ENCODE data around the gene HELQ. TPM values are rescaled to one million over a fixed set of nuclear protein-coding genes. Genes with fewer than 3 reads are reported as not detected.
"Not testable (repeated sequence)": the region's sequence is repeated elsewhere in the genome, so short reads cannot be mapped to it uniquely, and the experiment has no call there.

The HELQ gene
- total RNA-seq = 11.6 and 16.8 TPM in 2 replicates

DNA sequence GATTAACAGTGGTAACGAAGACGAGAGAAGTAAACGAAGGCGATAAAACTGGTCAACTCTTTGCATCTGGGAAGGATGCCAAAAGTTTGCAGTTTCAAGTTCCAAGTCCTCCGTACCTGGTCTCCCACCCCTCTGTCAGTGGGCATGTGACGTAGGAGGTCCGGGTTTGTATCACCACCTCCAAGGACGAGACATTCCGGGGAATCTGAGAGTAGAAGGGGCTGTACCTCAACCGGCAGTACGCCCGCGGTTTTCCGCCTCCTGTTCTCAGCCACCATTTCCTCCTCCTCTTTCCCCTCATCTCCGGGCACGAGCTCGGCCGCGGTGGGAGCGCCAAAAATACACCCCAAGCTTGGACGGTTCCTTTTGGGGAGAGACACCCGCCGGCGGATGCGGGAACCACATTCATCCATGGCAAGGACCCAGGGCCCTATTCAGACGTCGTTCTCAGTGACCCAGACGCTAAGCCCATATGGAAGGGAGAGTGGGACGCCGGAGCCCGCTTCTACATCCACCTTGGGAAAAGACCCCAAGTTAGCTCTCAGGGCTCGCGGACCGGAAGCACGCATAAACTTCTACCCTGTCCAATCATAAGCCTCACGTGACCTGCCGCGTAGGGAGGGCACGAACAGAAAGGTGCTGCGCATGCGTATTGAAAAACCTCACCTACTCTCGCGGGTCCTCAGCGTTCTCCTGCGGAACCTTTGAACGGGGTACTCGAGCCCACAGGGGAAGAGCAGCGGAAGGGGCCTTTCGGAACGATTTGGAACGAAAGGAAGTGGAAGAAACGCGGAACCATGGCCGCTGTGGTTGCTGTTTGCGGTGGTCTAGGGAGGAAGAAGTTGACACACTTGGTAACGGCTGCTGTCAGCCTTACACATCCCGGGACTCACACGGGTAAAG is at the start of gene HELQ, which contains the start of gene MRPS18C:
HELQ (minus strand) TSS at position 543 of the 903 bp plus-strand sequence; CDS start at position 413, 130 bp downstream.
MRPS18C (plus strand) TSS at position 778 of the 903 bp plus-strand sequence; CDS start at position 798, 20 bp downstream.
- H3K4me3 ChIP-seq (ENCODE audit: low read depth, low read length) = peak within 1 kb of the TSS; percentile 91
- DNase-seq (ENCODE audit: low read depth) = peak; percentile 99
- TF ChIP-seq, protein P1, sequence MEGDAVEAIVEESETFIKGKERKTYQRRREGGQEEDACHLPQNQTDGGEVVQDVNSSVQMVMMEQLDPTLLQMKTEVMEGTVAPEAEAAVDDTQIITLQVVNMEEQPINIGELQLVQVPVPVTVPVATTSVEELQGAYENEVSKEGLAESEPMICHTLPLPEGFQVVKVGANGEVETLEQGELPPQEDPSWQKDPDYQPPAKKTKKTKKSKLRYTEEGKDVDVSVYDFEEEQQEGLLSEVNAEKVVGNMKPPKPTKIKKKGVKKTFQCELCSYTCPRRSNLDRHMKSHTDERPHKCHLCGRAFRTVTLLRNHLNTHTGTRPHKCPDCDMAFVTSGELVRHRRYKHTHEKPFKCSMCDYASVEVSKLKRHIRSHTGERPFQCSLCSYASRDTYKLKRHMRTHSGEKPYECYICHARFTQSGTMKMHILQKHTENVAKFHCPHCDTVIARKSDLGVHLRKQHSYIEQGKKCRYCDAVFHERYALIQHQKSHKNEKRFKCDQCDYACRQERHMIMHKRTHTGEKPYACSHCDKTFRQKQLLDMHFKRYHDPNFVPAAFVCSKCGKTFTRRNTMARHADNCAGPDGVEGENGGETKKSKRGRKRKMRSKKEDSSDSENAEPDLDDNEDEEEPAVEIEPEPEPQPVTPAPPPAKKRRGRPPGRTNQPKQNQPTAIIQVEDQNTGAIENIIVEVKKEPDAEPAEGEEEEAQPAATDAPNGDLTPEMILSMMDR (IDR thresholded peaks at IDR 0.05; ENCODE audit: insufficient read depth, low read depth, low read length) = peak; percentile 27

DNA sequence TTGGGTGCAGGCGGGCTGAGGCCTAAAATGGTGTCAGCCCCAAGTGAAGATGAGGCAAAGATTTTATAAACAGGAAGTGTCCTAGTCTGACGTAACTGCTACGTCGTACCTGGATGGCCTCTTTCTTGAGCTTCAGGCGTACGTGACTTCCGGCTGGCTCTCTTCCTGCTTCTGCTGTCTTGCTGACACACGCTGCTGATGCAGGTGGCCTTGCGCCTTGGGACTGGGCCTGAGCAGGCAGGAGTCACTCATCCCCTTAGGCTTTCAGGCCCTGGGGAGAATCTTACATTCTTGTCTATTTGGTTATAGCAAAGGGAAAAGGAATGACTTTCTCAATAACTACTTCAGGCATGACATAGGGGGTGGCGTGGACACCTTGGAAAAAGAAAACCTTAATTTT is 49.4 kb upstream of the HELQ start:
- DNase-seq (ENCODE audit: low read depth) = no peak
- TF ChIP-seq, protein P1 (IDR thresholded peaks at IDR 0.05; ENCODE audit: insufficient read depth, low read depth, low read length) = no peak
- no peak overlapping the region for H3K4me3 ChIP-seq (ENCODE audit: low read depth, low read length)

GRCh38 chr4:83504503-83504902 is 48.9 kb upstream of the HELQ start:
- no peak for DNase-seq (ENCODE audit: low read depth)
- TF ChIP-seq, protein P1 (IDR thresholded peaks at IDR 0.05; ENCODE audit: insufficient read depth, low read depth, low read length) = no peak
- no peak overlapping the region for H3K4me3 ChIP-seq (ENCODE audit: low read depth, low read length)

DNA sequence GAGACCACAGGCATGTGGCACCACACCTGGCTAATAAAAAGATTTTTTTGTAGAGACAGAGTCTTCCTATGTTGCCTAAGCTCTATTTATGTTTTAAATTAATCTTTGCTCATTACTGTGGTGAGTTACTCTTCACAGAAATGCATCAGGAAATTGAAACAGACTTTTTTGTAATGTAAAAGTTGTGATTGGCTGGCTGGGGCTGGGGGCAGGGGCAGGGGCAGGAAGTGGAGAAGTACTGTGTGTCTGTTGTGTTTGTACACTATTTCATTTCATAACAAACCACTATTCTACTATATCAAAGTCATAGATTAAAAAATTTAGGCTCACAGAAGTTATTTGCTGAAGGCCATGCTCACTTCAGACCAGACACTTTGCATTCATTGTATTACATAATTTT is 48.4 kb upstream of the HELQ start:
- no peak for DNase-seq (ENCODE audit: low read depth)
- TF ChIP-seq, protein P1 (IDR thresholded peaks at IDR 0.05; ENCODE audit: insufficient read depth, low read depth, low read length) = no peak
- H3K4me3 ChIP-seq (ENCODE audit: low read depth, low read length) = no peak overlapping the region

DNA sequence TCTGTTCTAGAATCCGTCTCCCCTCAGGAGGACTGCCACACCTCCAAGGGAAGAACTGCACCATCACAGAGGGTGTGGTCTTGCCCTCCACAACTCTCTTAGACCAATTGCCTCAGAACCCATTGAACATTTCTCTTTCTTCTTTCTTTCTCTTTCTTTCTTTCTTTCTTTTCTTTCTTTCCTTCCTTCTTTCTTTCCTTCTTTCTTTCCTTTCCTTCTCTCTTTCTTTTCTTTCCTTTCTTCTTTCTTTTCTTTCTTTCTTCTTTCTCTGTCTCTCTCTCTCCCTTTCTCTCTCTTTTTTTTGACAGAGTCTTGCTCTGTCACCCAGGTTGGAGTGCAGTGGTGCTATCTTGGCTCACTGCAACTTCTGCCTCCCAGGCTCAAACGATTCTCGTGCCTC is 46.0 kb upstream of the HELQ start:
- not testable (repeated sequence) for H3K4me3 ChIP-seq (ENCODE audit: low read depth, low read length); DNase-seq (ENCODE audit: low read depth)

GRCh38 chr4:83498187-83498586 is 42.6 kb upstream of the HELQ start:
- TF ChIP-seq, protein P1 (IDR thresholded peaks at IDR 0.05; ENCODE audit: insufficient read depth, low read depth, low read length) = no peak
- DNase-seq (ENCODE audit: low read depth) = no peak
- H3K4me3 ChIP-seq (ENCODE audit: low read depth, low read length) = no peak overlapping the region

- H3K4me3 ChIP-seq (ENCODE audit: low read depth, low read length); DNase-seq (ENCODE audit: low read depth): not testable (repeated sequence)
Measured at GRCh38 chr4:83496085-83496917, 40.7 kb upstream of the HELQ start.
